H1 (cell line): ENCODE results near the gene PRICKLE3. TPM values are rescaled to one million over a fixed set of nuclear protein-coding genes. Genes with fewer than 3 reads are reported as not detected.

Experiments used
- CTCF ChIA-PET: fragments of 300-600 bp; sonication (Branson Sonifier 250); formaldehyde crosslinking; loops from one replicate; lab custom pipeline; 2021; ENCODE audit not compliant: partially characterized antibody; lab: Charles Lee
- POLR2A ChIA-PET: fragments of 300-600 bp; sonication (Branson Sonifier 250); formaldehyde crosslinking; loops from one replicate; lab custom pipeline; 2021; ENCODE audit warnings: inconsistent platforms; ENCODE audit not compliant: partially characterized antibody; lab: Charles Lee
- DNase-seq, 2 experiments: peaks; one replicate each; pipeline versions ENCODE4 v3.0.0 to v3.0.0-alpha.2; 2010 to 2022; ENCODE audit warnings: low spot score in 2 of 2, low read depth in 1 of 2, mixed read lengths in 1 of 2
- FAIRE-seq: peaks from 2 replicates; lab custom pipeline; 2011; peaks lifted over from hg19 to GRCh38; lab: Jason Lieb, UNC
- H2AFZ ChIP-seq: 2 replicates; pipeline ENCODE4 v1.8.1; 2012; ENCODE audit warnings: low read length, inconsistent platforms
- H2AK5ac ChIP-seq: 2 replicates; pipeline ENCODE4 v1.6.1; 2013; ENCODE audit warnings: low read depth, low read length
- H2BK120ac ChIP-seq: replicated peaks from 2 replicates; pipeline ENCODE3; 2013; ENCODE audit warnings: low read depth, low read length, inconsistent platforms
- H2BK12ac ChIP-seq: 2 replicates; pipeline ENCODE4 v1.6.1; 2013; ENCODE audit warnings: low read depth, low read length
- H2BK15ac ChIP-seq: 2 replicates; pipeline ENCODE4 v1.6.1; 2013; ENCODE audit warnings: low read length
- H2BK20ac ChIP-seq: 2 replicates; pipeline ENCODE4 v1.6.1; 2013; ENCODE audit warnings: low read length
- H2BK5ac ChIP-seq: 2 replicates; pipeline ENCODE4 v1.6.1; 2013; ENCODE audit warnings: low read depth, low read length
- H3K14ac ChIP-seq: 2 replicates; pipeline ENCODE4 v1.6.1; 2013; ENCODE audit warnings: inconsistent platforms; ENCODE audit not compliant: insufficient read length
- H3K18ac ChIP-seq: 2 replicates; pipeline ENCODE4 v1.6.1; 2013; ENCODE audit warnings: low read length; ENCODE audit errors: extremely low read depth
- H3K23ac ChIP-seq: 2 replicates; pipeline ENCODE4 v1.6.1; 2013; ENCODE audit warnings: inconsistent platforms; ENCODE audit not compliant: insufficient read length
- H3K23me2 ChIP-seq: 2 replicates; pipeline ENCODE4 v1.6.1; 2013; ENCODE audit warnings: low read depth, low read length
- H3K27ac ChIP-seq: 2 replicates; pipeline ENCODE4 v1.6.1; 2011; ENCODE audit warnings: low read depth, low read length, inconsistent platforms
- H3K27me3 ChIP-seq, 4 experiments: replicated peaks in 1 of 4; 1 replicate in 1 of 4; 2 replicates in 3 of 4; pipeline versions ENCODE4 v1.6.1 to v1.8.1; 2011 to 2013; ENCODE audit warnings: low read length in 3 of 4, mild to moderate bottlenecking in 3 of 4, inconsistent platforms in 2 of 4, mixed read lengths in 2 of 4, moderate library complexity in 1 of 4; ENCODE audit not compliant: control insufficient read depth in 3 of 4, insufficient read depth in 3 of 4; ENCODE audit errors: extremely low read depth in 1 of 4
- H3K36me3 ChIP-seq, 4 experiments: 2 replicates each; pipeline versions ENCODE4 v1.6.1 to v1.8.1; 2011 to 2013; ENCODE audit warnings: mild to moderate bottlenecking in 4 of 4, low read length in 3 of 4, moderate library complexity in 2 of 4, control low read depth in 1 of 4, inconsistent platforms in 1 of 4; ENCODE audit not compliant: insufficient read depth in 4 of 4, control insufficient read depth in 2 of 4
- H3K4ac ChIP-seq: replicated peaks from 2 replicates; pipeline ENCODE3; 2013; ENCODE audit warnings: low read length, low read depth, mixed read lengths, inconsistent platforms; ENCODE audit not compliant: insufficient read length
- H3K4me1 ChIP-seq, 4 experiments: replicated peaks in 1 of 4; 1 replicate in 1 of 4; 2 replicates in 3 of 4; pipeline versions ENCODE4 v1.6.1 to v1.8.1; 2011 to 2013; ENCODE audit warnings: low read length in 3 of 4, inconsistent platforms in 2 of 4, mixed read lengths in 1 of 4; ENCODE audit not compliant: insufficient read depth in 4 of 4, control insufficient read depth in 3 of 4
- H3K4me2 ChIP-seq, 2 experiments: 2 replicates each; pipeline versions ENCODE4 v1.6.1 to v1.8.1; 2011 to 2013; ENCODE audit warnings: low read depth in 2 of 2, low read length in 2 of 2, control low read depth in 1 of 2, inconsistent platforms in 1 of 2, mild to moderate bottlenecking in 1 of 2; ENCODE audit not compliant: insufficient read depth in 1 of 2
- H3K4me3 ChIP-seq, 4 experiments: fragments of 200-600, 300-600 bp in 1 of 4; sonication (generic), shearing (Covaris generic), sonication (Bioruptor Twin) in 1 of 4; 2 replicates each; pipeline versions ENCODE4 v1.5.1 to v1.8.1; 2011 to 2016; ENCODE audit warnings: low read length in 4 of 4, low read depth in 3 of 4, control low read depth in 2 of 4, inconsistent platforms in 2 of 4, mild to moderate bottlenecking in 2 of 4, mixed read lengths in 1 of 4, moderate library complexity in 1 of 4; ENCODE audit not compliant: insufficient read depth in 2 of 4; ENCODE audit errors: extremely low read depth in 1 of 4
- H3K56ac ChIP-seq: replicated peaks from 2 replicates; pipeline ENCODE3; 2013; ENCODE audit warnings: low read depth, mild to moderate bottlenecking, mixed read lengths, low read length, inconsistent platforms; ENCODE audit not compliant: insufficient read length
- H3K79me1 ChIP-seq: 2 replicates; pipeline ENCODE4 v1.6.1; 2013; ENCODE audit warnings: low read depth, low read length, control low read depth
- H3K79me2 ChIP-seq, 2 experiments: 2 replicates each; pipeline versions ENCODE4 v1.6.1 to v1.8.1; 2012 to 2013; ENCODE audit warnings: low read length in 2 of 2, mild to moderate bottlenecking in 2 of 2, inconsistent platforms in 1 of 2; ENCODE audit not compliant: insufficient read depth in 2 of 2, control insufficient read depth in 1 of 2
- H3K9ac ChIP-seq, 4 experiments: replicated peaks in 1 of 4; 1 replicate in 1 of 4; 2 replicates in 3 of 4; pipeline versions ENCODE4 v1.6.1 to v1.8.1; 2011 to 2013; ENCODE audit warnings: low read depth in 3 of 4, low read length in 3 of 4, control low read depth in 2 of 4, mild to moderate bottlenecking in 2 of 4, moderate library complexity in 2 of 4, inconsistent platforms in 1 of 4; ENCODE audit errors: extremely low read depth in 1 of 4
- H3K9me3 ChIP-seq, 2 experiments: 2 replicates each; pipeline versions ENCODE4 v1.6.1 to v1.8.1; 2012 to 2013; ENCODE audit warnings: mild to moderate bottlenecking in 2 of 2, moderate library complexity in 2 of 2, control low read depth in 1 of 2, inconsistent platforms in 1 of 2, low read depth in 1 of 2, low read length in 1 of 2, mixed read lengths in 1 of 2; ENCODE audit not compliant: insufficient read depth in 2 of 2
- H4K20me1 ChIP-seq, 2 experiments: replicated peaks in 1 of 2; 2 replicates each; pipeline versions ENCODE3 to v1.8.1; 2011 to 2013; ENCODE audit warnings: inconsistent platforms in 2 of 2, low read length in 2 of 2, mild to moderate bottlenecking in 1 of 2; ENCODE audit not compliant: insufficient read depth in 2 of 2, control insufficient read depth in 1 of 2
- H4K5ac ChIP-seq: 2 replicates; pipeline ENCODE4 v1.6.1; 2013; ENCODE audit warnings: low read length, low read depth, mixed read lengths, inconsistent platforms; ENCODE audit not compliant: insufficient read length
- H4K8ac ChIP-seq: 2 replicates; pipeline ENCODE4 v1.8.0; 2013; ENCODE audit warnings: mild to moderate bottlenecking, moderate library complexity, low read length, inconsistent platforms; ENCODE audit not compliant: insufficient read depth; ENCODE audit errors: extremely low read depth
- H4K91ac ChIP-seq: replicated peaks from 2 replicates; pipeline ENCODE3; 2013; ENCODE audit warnings: low read length, mixed read lengths, inconsistent platforms; ENCODE audit not compliant: insufficient read length
- WGBS, 2 experiments: shearing (Covaris generic) in 1 of 2; methylation state at CpG; one replicate each; pipeline versions ENCODE4 v1.1.6 to v1.1.7; 2013 to 2015; ENCODE audit warnings: low lambda C conversion rate in 2 of 2, mixed read lengths in 2 of 2, inconsistent platforms in 1 of 2, low coverage in 1 of 2, missing lambda C conversion rate in 1 of 2; ENCODE audit not compliant: insufficient replicate concordance in 2 of 2, insufficient coverage in 1 of 2, insufficient read length in 1 of 2; ENCODE audit errors: extremely low coverage in 1 of 2, missing lambda C conversion rate in 1 of 2; 5-methylcytosine and 5-hydroxymethylcytosine counted together
- polyA plus RNA-seq, 7 experiments: library from polyadenylated mRNA; depleted of rRNA in 3 of 7; stranded (reverse) in 5 of 7; unstranded in 2 of 7; fragments of >200 nt in 5 of 7; fragments of 200-250 nt in 2 of 7; gene quantifications; 1 replicate in 5 of 7; 2 replicates in 1 of 7; 4 replicates in 1 of 7; pipeline versions ENCODE4 v1.2.1 to v1.2.3, GENCODE V29; 2011 to 2013; ENCODE audit warnings: missing spikeins in 2 of 7, mixed read lengths in 2 of 7
- total RNA-seq: library from RNA; stranded (reverse); fragmentation: NEBNext Ultra II Directional; extraction: Animal tissue kit (Norgen Biotek cat#: 25700); gene quantifications from 2 replicates; pipeline ENCODE4 v1.2.1, GENCODE V29; 2021

PRICKLE3 gene
- total and polyA plus RNA-seq, 2 of the 8 experiments (the other 6 are each of a cell fraction or from before 2014, with no cell fraction given), result 9.1 to 10.6 TPM

DNA sequence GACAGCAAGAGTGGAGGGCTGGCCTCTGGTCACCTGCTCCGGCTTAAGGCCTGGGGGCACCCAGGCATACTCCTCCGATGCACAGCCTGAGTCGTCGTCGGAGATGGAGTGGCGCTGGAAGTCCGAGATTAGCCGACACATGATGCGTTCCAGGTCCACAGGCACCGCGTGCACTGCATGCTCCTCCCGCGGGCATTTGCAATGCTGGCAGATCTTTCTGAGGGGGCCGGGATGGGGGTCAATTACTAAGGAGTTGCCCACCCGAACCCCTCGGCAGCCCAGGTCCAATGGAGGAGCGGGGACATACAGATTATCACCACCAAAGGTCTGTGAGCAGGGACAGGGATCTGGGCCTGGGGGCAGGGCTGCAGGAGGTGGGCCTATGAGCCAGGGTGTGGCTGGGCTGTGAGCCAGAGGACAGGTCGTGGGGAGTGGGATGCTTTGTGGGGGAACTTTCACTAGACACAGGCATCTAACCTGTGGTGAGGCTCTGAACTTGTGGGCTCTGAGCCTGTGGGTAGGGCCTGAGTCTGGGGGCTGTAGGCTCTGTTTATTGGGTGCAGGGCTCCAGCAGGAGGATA, 2.4 kb downstream of the PRICKLE3 start:
- POLR2A ChIA-PET, result interaction anchor here (1.6 kb wide), 1 partner anchor 46 kb away, joined by 4 read pairs; no protein-coding TSS in a partner anchor
- no peak overlapping the region for H4K91ac ChIP-seq

More for the DNA sequence above, 2.4 kb downstream of the PRICKLE3 start:
- Histone ChIP-seq H3K27me3 (no peaks in the 10 kb centered on the region), H3K23me2 (peaks cover 7% of the 10 kb centered on the region; the same call in 1 of the 2 replicates), H3K18ac (no peak overlapping the region), H2BK12ac (no peak overlapping the region), H2BK5ac (no peak overlapping the region), H3K79me1 (no peaks in the 10 kb centered on the region), H3K9ac (no peak overlapping the region), H3K4me2 (peak overlapping the region; percentile 60 to 68), H2BK120ac (no peak overlapping the region), H3K23ac (no peak overlapping the region), H3K4me3 (peak overlapping the region in 1 of 4 experiments; percentile 75; a peak in 1 of 8 replicates), H2AFZ (no peak overlapping the region), H4K20me1 (peaks cover 0 to 3% of the 10 kb centered on the region in 2 experiments), H2BK20ac (no peak overlapping the region), H2AK5ac (no peak overlapping the region), H3K4ac (no peak overlapping the region), H3K79me2 (no peaks in the 10 kb centered on the region), H3K27ac (no peak overlapping the region), H4K8ac (no peak overlapping the region), H3K56ac (no peak overlapping the region), H3K36me3 (peaks cover 0 to 9% (median 2%) of the 10 kb centered on the region in 4 experiments; a peak in 4 of 8 replicates), H3K14ac (no peak overlapping the region), H3K4me1 (peaks cover 0 to 6% (median 5%) of the 10 kb centered on the region in 4 experiments; a peak in 3 of 7 replicates), H4K5ac (no peak overlapping the region), H2BK15ac (no peak overlapping the region), H3K9me3 (no peaks in the 10 kb centered on the region)
- WGBS, 2 experiments, result 80% methylated on average over 10 of the region's 18 CpGs; no CpG with 5 or more reads in 1 of the 2 experiments
- FAIRE-seq (no peak), DNase-seq (no peak)
- CTCF ChIA-PET, result interaction anchor here (0.7 kb wide), 2 partner anchors 17 to 28 kb away, joined by 3 read pairs; no protein-coding TSS in a partner anchor
